K562 (cell line): Measurements from ENCODE around the gene KRTAP4-16. TPM values are rescaled to one million over a fixed set of nuclear protein-coding genes. Genes with fewer than 3 reads are reported as not detected.
"Not testable (repeated sequence)": the region's sequence is repeated elsewhere in the genome, so short reads cannot be mapped to it uniquely, and the experiment has no call there.

Experiments used
- ATAC-seq: fragments of 200-7000 bp; cut with Tn5 transposase; 3 replicates; pipeline ENCODE4 v1.9.1; 2020; ENCODE audit warnings: moderate library complexity
- BruUV-seq: library from RNA; stranded (reverse); fragments of 400-500 nt; replicated peaks from 2 replicates; lab custom pipeline; 2021; lab: Mats Ljungman, UMichigan
- CTCF ChIA-PET: fragments of 300-600 bp; formaldehyde crosslinking; extraction: SDS; loops from one replicate; lab custom pipeline; 2021; ENCODE audit warnings: low intra/inter-chr PET ratio; lab: Yijun Ruan, JAX
- POLR2A ChIA-PET: fragments of 300-600, 350-650 bp; sonication (Branson Sonifier 250); formaldehyde crosslinking; extraction: SDS; loops from one replicate; lab custom pipeline; 2021; ENCODE audit warnings: antibody characterized with exemption, inconsistent platforms; lab: Yijun Ruan, JAX
- DNase-seq, 4 experiments: peaks; one replicate each; pipeline versions ENCODE4 v3.0.0 to v3.0.0-alpha.2; 2011 to 2018; ENCODE audit warnings: low spot score in 3 of 4, mixed read lengths in 3 of 4; ENCODE audit errors: extremely low read depth in 1 of 4
- FAIRE-seq: peaks from 2 replicates; lab custom pipeline; 2011; peaks lifted over from hg19 to GRCh38; lab: Jason Lieb, UNC
- H2AFZ ChIP-seq: 2 replicates; pipeline ENCODE4 v1.6.0; 2011; ENCODE audit warnings: low read depth, low read length, control low read depth, inconsistent platforms
- H3K27ac ChIP-seq: fragments of 200-600 bp; 3 replicates; pipeline ENCODE4 v1.8.0; 2011; ENCODE audit warnings: low read depth, mild to moderate bottlenecking, control low read depth, inconsistent platforms, low read length, moderate library complexity, mixed read lengths; ENCODE audit errors: extremely low read depth
- H3K27me3 ChIP-seq, 2 experiments: fragments of 300-600 bp in 1 of 2; 2 replicates in 1 of 2; 3 replicates in 1 of 2; pipeline versions ENCODE4 v1.6.0 to v1.8.0; 2011; ENCODE audit warnings: inconsistent platforms in 2 of 2, low read length in 2 of 2, mild to moderate bottlenecking in 1 of 2, mixed read lengths in 1 of 2, moderate library complexity in 1 of 2; ENCODE audit not compliant: control insufficient read depth in 2 of 2, insufficient read depth in 2 of 2
- H3K36me3 ChIP-seq: fragments of 300-600 bp; 3 replicates; pipeline ENCODE4 v1.8.0; 2011; ENCODE audit warnings: mild to moderate bottlenecking, low read length, inconsistent platforms; ENCODE audit not compliant: control insufficient read depth, insufficient read depth
- H3K4me1 ChIP-seq, 2 experiments: fragments of 200-600 bp in 1 of 2; replicated peaks in 1 of 2; 2 replicates in 1 of 2; 3 replicates in 1 of 2; pipeline versions ENCODE4 v1.5.1 to v1.8.0; 2011; ENCODE audit warnings: inconsistent platforms in 2 of 2, low read length in 2 of 2, mild to moderate bottlenecking in 1 of 2, mixed read lengths in 1 of 2, moderate library complexity in 1 of 2; ENCODE audit not compliant: control insufficient read depth in 2 of 2, insufficient read depth in 2 of 2
- H3K4me2 ChIP-seq: 2 replicates; pipeline ENCODE4 v1.6.1; 2011; ENCODE audit warnings: low read length, control low read depth, inconsistent platforms, mixed read lengths; ENCODE audit not compliant: insufficient read depth
- H3K4me3 ChIP-seq: fragments of 200-600 bp; sonication (generic), shearing (Covaris generic); 2 replicates; pipeline ENCODE4 v1.5.1; 2016; ENCODE audit warnings: control low read depth, inconsistent platforms
- H3K79me2 ChIP-seq: fragments of 200-600 bp; 3 replicates; pipeline ENCODE4 v1.8.0; 2011; ENCODE audit warnings: low read length, inconsistent platforms; ENCODE audit not compliant: control insufficient read depth, insufficient read depth
- H3K9ac ChIP-seq, 2 experiments: 2 replicates each; pipeline versions ENCODE4 v1.6.0 to v1.6.1; 2011; ENCODE audit warnings: low read depth in 2 of 2, low read length in 2 of 2, control low read depth in 1 of 2, inconsistent platforms in 1 of 2, mild to moderate bottlenecking in 1 of 2, mixed read lengths in 1 of 2; ENCODE audit not compliant: insufficient read depth in 1 of 2
- H3K9me1 ChIP-seq: one replicate; pipeline ENCODE4 v1.6.0; 2011; ENCODE audit warnings: inconsistent platforms, mild to moderate bottlenecking, low read length, moderate library complexity; ENCODE audit not compliant: control insufficient read depth, insufficient read depth
- H3K9me3 ChIP-seq: replicated peaks from 2 replicates; pipeline ENCODE4 v1.5.1; 2011; ENCODE audit warnings: low read depth, low read length, inconsistent platforms; ENCODE audit not compliant: control insufficient read depth, insufficient read depth
- H4K20me1 ChIP-seq: replicated peaks from 2 replicates; pipeline ENCODE4 v1.6.1; 2011; ENCODE audit warnings: low read length, inconsistent platforms, mixed read lengths; ENCODE audit not compliant: control insufficient read depth, insufficient read depth
- CREB1 ChIP-seq, 2 experiments: sonication (generic) in 1 of 2; formaldehyde crosslinking in 1 of 2; IDR thresholded peaks; 2 replicates each; pipeline versions ENCODE4 v1.6.1 to v1.8.0; 2012 to 2022; ENCODE audit warnings: inconsistent platforms in 1 of 2, mild to moderate bottlenecking in 1 of 2, missing genetic modification reagents in 1 of 2, moderate library complexity in 1 of 2
- EHMT2 ChIP-seq: fragments of 450-650 bp; IDR thresholded peaks from 2 replicates; pipeline ENCODE4 v1.6.1; 2018; ENCODE audit warnings: antibody characterized with exemption
- ETV5 ChIP-seq: sonication (generic); formaldehyde crosslinking; IDR thresholded peaks from 2 replicates; pipeline ENCODE4 v1.4.0; 2020; ENCODE audit warnings: low read depth, mild to moderate bottlenecking, missing genetic modification reagents
- EZH2 ChIP-seq: IDR thresholded peaks from 2 replicates; pipeline ENCODE4 v1.6.1; 2012; ENCODE audit warnings: low read depth, mild to moderate bottlenecking, inconsistent platforms, low read length, borderline replicate concordance
- ID3 ChIP-seq, 2 experiments: fragments of 250-450 bp in 1 of 2; fragments of 450-650 bp in 1 of 2; sonication (Bioruptor Pico) in 1 of 2; IDR thresholded peaks; 2 replicates each; pipeline versions ENCODE4 v1.6.1 to v1.8.0; 2016 to 2021; ENCODE audit warnings: mild to moderate bottlenecking in 2 of 2, moderate library complexity in 2 of 2, missing compliant biosample characterization in 1 of 2, missing genetic modification characterization in 1 of 2
- SAP30 ChIP-seq: fragments of 200-600 bp; sonication (generic); IDR thresholded peaks from 2 replicates; pipeline ENCODE4 v1.6.1; 2012; ENCODE audit warnings: borderline replicate concordance, low read depth, mild to moderate bottlenecking, moderate library complexity, low read length, control low read depth, inconsistent platforms; ENCODE audit not compliant: insufficient read depth, poor library complexity, severe bottlenecking
- TCFL5 ChIP-seq: fragments of 250-450 bp; sonication (Bioruptor Pico); conservative IDR thresholded peaks from 2 replicates; pipeline ENCODE4 v1.6.1; 2021; ENCODE audit warnings: mild to moderate bottlenecking, moderate library complexity, matching md5 sums
- WGBS: fragments of 100-300 bp; shearing (Covaris generic); methylation state at CpG from one replicate; pipeline ENCODE4 v1.1.6; 2016; ENCODE audit warnings: low coverage, mixed read lengths; ENCODE audit not compliant: insufficient coverage; ENCODE audit errors: missing lambda C conversion rate; 5-methylcytosine and 5-hydroxymethylcytosine counted together
- in situ Hi-C: fragments of 300-500 bp; cut with MboI; formaldehyde crosslinking; loops from 4 replicates; pipeline ENCODE4 v1.15.0; 2018; ENCODE audit warnings: inconsistent platforms, mixed read lengths
- intact Hi-C: fragments of 100-400 bp; cut with micrococcal nuclease; formaldehyde crosslinking; loops from 2 replicates; pipeline ENCODE4 v1.14.2; 2022
- polyA plus RNA-seq, 8 experiments: library from polyadenylated mRNA; depleted of rRNA in 4 of 8; stranded (reverse) in 5 of 8; unstranded in 3 of 8; fragments of >200 nt; fragmentation: Nextera tagmentation in 2 of 8; fragmentation: Illumina TruSeq in 1 of 8; extraction: Ambion mirVana in 2 of 8; extraction: Trizol in 1 of 8; gene quantifications; 2 replicates each; pipeline versions ENCODE4 v1.2.1 to v1.2.3, GENCODE V29; 2011 to 2014; ENCODE audit warnings: inconsistent platforms in 1 of 8, missing spikeins in 1 of 8
- total RNA-seq, 7 experiments: library from RNA; depleted of rRNA in 6 of 7; stranded (reverse); fragments of >200 nt in 6 of 7; fragmentation: Illumina TruSeq in 2 of 7; extraction: Trizol in 2 of 7; gene quantifications; 2 replicates each; pipeline versions ENCODE4 v1.2.1 to v1.2.3, GENCODE V29; 2011 to 2021; ENCODE audit warnings: low replicate concordance in 1 of 7
- TF ChIP-seq, protein P1 (sequence below): fragments of 250-450 bp; sonication (Bioruptor Pico); IDR thresholded peaks from 2 replicates; pipeline ENCODE4 v1.4.0; 2020

Gene KRTAP4-16
- total and polyA plus RNA-seq, 9 of the 15 experiments (the other 6 are each of a cell fraction or from before 2014, with no cell fraction given): not detected

DNA sequence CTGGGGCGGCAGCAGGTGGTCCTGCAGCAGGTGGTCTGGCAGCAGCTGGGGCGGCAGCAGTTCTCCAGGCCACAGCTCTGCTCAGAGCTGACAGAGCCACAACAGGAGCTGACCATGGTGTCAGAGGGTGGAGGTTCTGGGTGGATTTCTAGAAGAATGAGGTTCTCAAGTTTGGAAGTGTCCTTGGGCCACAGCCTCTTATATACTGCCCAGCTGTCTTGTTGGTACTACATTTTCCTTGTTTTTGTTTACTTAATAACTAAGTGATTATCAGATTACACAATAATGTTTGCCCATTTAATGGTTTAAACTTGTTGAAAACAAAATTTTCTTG is 47.6 kb upstream of the KRTAP4-16 start, which contains the start of gene KRTAP4-5:
KRTAP4-5 (minus strand) TSS at position 174 of the 334 bp plus-strand sequence; CDS start at position 116, 58 bp downstream.
- POLR2A ChIA-PET: no interaction called here
- in situ Hi-C loops: no loop called here

GRCh38 chr17:41148971-41149651 is 47.1 kb upstream of the KRTAP4-16 start:
- DNase-seq, ATAC-seq, H3K27ac ChIP-seq, CTCF ChIA-PET, H3K4me3 ChIP-seq, H3K9me3 ChIP-seq, H3K4me1 ChIP-seq, H2AFZ ChIP-seq, in situ Hi-C loops, H4K20me1 ChIP-seq, H3K27me3 ChIP-seq, H3K4me2 ChIP-seq, intact Hi-C loops, H3K9me1 ChIP-seq, H3K79me2 ChIP-seq, H3K36me3 ChIP-seq, H3K9ac ChIP-seq, POLR2A ChIA-PET, BruUV-seq, FAIRE-seq: not testable (repeated sequence)
- WGBS: 0% methylated on average over 9 of the region's 10 CpGs

More for the DNA sequence above, 47.6 kb upstream of the KRTAP4-16 start, which contains the start of gene KRTAP4-5:
- Histone ChIP-seq H3K9me3 (no peaks in the 10 kb centered on the region), H3K79me2 (no peaks in the 10 kb centered on the region), H3K9ac (no peak within 1 kb of the TSS), H4K20me1 (no peaks in the 10 kb centered on the region), H3K9me1 (no peaks in the 10 kb centered on the region), H2AFZ (no peak within 1 kb of the TSS), H3K27me3 (no peaks in the 10 kb centered on the region; a peak in 1 of 5 replicates), H3K27ac (no peak within 1 kb of the TSS), H3K4me1 (no peaks in the 10 kb centered on the region), H3K4me3 (no peak within 1 kb of the TSS), H3K36me3 (no peaks in the 10 kb centered on the region), H3K4me2 (no peak within 1 kb of the TSS)
- FAIRE-seq: no peak
- CTCF ChIA-PET: no interaction called here
- no TSS peak for BruUV-seq
- DNase-seq: no peak
- 0% methylated on average over 2 of the region's 2 CpGs for WGBS
- no peak for ATAC-seq
- TF ChIP-seq, protein P1, sequence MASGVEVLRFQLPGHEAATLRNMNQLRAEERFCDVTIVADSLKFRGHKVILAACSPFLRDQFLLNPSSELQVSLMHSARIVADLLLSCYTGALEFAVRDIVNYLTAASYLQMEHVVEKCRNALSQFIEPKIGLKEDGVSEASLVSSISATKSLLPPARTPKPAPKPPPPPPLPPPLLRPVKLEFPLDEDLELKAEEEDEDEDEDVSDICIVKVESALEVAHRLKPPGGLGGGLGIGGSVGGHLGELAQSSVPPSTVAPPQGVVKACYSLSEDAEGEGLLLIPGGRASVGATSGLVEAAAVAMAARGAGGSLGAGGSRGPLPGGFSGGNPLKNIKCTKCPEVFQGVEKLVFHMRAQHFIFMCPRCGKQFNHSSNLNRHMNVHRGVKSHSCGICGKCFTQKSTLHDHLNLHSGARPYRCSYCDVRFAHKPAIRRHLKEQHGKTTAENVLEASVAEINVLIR (CRISPR knock-in tag): no peak
- TF ChIP-seq ID3 (CRISPR knock-in tag; IDR thresholded peaks at IDR 0.05) (no peak), ID3 (tag; IDR thresholded peaks at IDR 0.05) (no peak), EZH2 (no peak), TCFL5 (CRISPR knock-in tag) (no peak), SAP30 (no peak), ETV5 (no peak), CREB1 (IDR thresholded peaks at IDR 0.05) (no peak), CREB1 (CRISPR knock-in tag; IDR thresholded peaks at IDR 0.05) (no peak), EHMT2 (no peak)
- intact Hi-C loops: no loop called here
